Keratinocyte (primary cell): ENCODE results near the gene SCNN1A. TPM values are rescaled to one million over a fixed set of nuclear protein-coding genes. Genes with fewer than 3 reads are reported as not detected.

Experiments used
- DNase-seq: peaks from one replicate; pipeline ENCODE4 v3.0.0-alpha.2; 2011; ENCODE audit warnings: low read depth, missing footprints, low spot score
- FAIRE-seq: peaks from 2 replicates; lab custom pipeline; 2011; peaks lifted over from hg19 to GRCh38; lab: Jason Lieb, UNC
- H2AFZ ChIP-seq: 2 replicates; pipeline ENCODE4 v1.6.0; 2012; ENCODE audit warnings: low read length, control low read depth, inconsistent platforms; ENCODE audit not compliant: control insufficient read depth
- H3K27ac ChIP-seq: 2 replicates; pipeline ENCODE4 v1.5.1; 2011; ENCODE audit warnings: low read length; ENCODE audit not compliant: control insufficient read depth, insufficient read depth
- H3K27me3 ChIP-seq: 3 replicates; pipeline ENCODE4 v1.6.0; 2011; ENCODE audit warnings: low read length; ENCODE audit not compliant: control insufficient read depth, insufficient read depth; ENCODE audit errors: extremely low read depth
- H3K36me3 ChIP-seq, 2 experiments: 2 replicates in 1 of 2; 3 replicates in 1 of 2; pipeline ENCODE4 v1.5.1; 2011; ENCODE audit warnings: low read length in 2 of 2, mild to moderate bottlenecking in 1 of 2; ENCODE audit not compliant: control insufficient read depth in 2 of 2, insufficient read depth in 2 of 2; ENCODE audit errors: extremely low read depth in 1 of 2
- H3K4me1 ChIP-seq: 3 replicates; pipeline ENCODE4 v1.5.1; 2011; ENCODE audit warnings: low read length; ENCODE audit not compliant: control insufficient read depth, insufficient read depth; ENCODE audit errors: extremely low read depth
- H3K4me2 ChIP-seq: 3 replicates; pipeline ENCODE4 v1.6.0; 2011; ENCODE audit warnings: low read depth, low read length; ENCODE audit not compliant: control insufficient read depth, insufficient read depth; ENCODE audit errors: extremely low read depth
- H3K4me3 ChIP-seq, 3 experiments: fragments of 200-600 bp in 1 of 3; sonication (generic) in 1 of 3; 2 replicates in 2 of 3; 3 replicates in 1 of 3; pipeline ENCODE4 v1.5.1; 2011 to 2016; ENCODE audit warnings: low read length in 3 of 3, mild to moderate bottlenecking in 3 of 3, control low read depth in 2 of 3, inconsistent platforms in 1 of 3, low read depth in 1 of 3, mixed read lengths in 1 of 3, mixed run types in 1 of 3, moderate library complexity in 1 of 3; ENCODE audit not compliant: control insufficient read depth in 2 of 3, insufficient read depth in 2 of 3; ENCODE audit errors: extremely low read depth in 1 of 3
- H3K79me2 ChIP-seq: 2 replicates; pipeline ENCODE4 v1.6.0; 2012; ENCODE audit warnings: low read length; ENCODE audit not compliant: control insufficient read depth, insufficient read depth
- H3K9ac ChIP-seq: 3 replicates; pipeline ENCODE4 v1.6.0; 2011; ENCODE audit warnings: low read length; ENCODE audit not compliant: control insufficient read depth, insufficient read depth; ENCODE audit errors: extremely low read depth
- H3K9me1 ChIP-seq: 3 replicates; pipeline ENCODE4 v1.6.0; 2011; ENCODE audit warnings: low read length; ENCODE audit not compliant: control insufficient read depth, insufficient read depth; ENCODE audit errors: extremely low read depth
- H3K9me3 ChIP-seq: 2 replicates; pipeline ENCODE4 v1.5.1; 2012; ENCODE audit warnings: low read depth, low read length; ENCODE audit not compliant: control insufficient read depth
- H4K20me1 ChIP-seq: 3 replicates; pipeline ENCODE4 v1.6.0; 2011; ENCODE audit warnings: low read length; ENCODE audit not compliant: control insufficient read depth, insufficient read depth; ENCODE audit errors: extremely low read depth
- CTCF ChIP-seq, 3 experiments: IDR thresholded peaks in 1 of 3; conservative IDR thresholded peaks in 1 of 3; optimal IDR thresholded peaks in 1 of 3; 2 replicates in 2 of 3; 3 replicates in 1 of 3; pipeline versions ENCODE3 to v1.5.1; 2011; ENCODE audit warnings: low read length in 3 of 3, mild to moderate bottlenecking in 3 of 3, moderate library complexity in 2 of 3, control low read depth in 1 of 3, inconsistent platforms in 1 of 3; ENCODE audit not compliant: insufficient read depth in 2 of 3; ENCODE audit errors: extremely low read depth in 1 of 3
- EZH2 ChIP-seq: IDR thresholded peaks from one replicate; pipeline ENCODE4 v1.6.1; 2012; ENCODE audit warnings: inconsistent platforms, mild to moderate bottlenecking, low read length, moderate library complexity
- dilution Hi-C: fragments of 300-500 bp; cut with MboI; formaldehyde crosslinking; loops from one replicate; pipeline ENCODE4 v1.7.0; 2020; ENCODE audit warnings: low sequenced_read_pairs; ENCODE audit not compliant: extremely low pct_ligation_motif_present
- polyA plus RNA-seq, 5 experiments: library from polyadenylated mRNA; depleted of rRNA in 3 of 5; stranded (reverse) in 3 of 5; stranded (forward) in 1 of 5; unstranded in 1 of 5; fragments of >200 nt; gene quantifications; 1 replicate in 1 of 5; 2 replicates in 3 of 5; 3 replicates in 1 of 5; pipeline versions ENCODE4 v1.2.1 to v1.2.3, GENCODE V29; 2011 to 2012; ENCODE audit warnings: missing spikeins in 2 of 5, low read depth in 1 of 5, low replicate concordance in 1 of 5

The SCNN1A gene
- polyA plus RNA-seq, 1 donor (not counting 4 experiments of a cell fraction or from before 2014, with no cell fraction given), result 11.1 TPM

GRCh38 chr12:6367065-6367968, 8.0 kb downstream of the SCNN1A start:
- Histone ChIP-seq H4K20me1 (no peaks in the 10 kb centered on the region), H3K79me2 (peaks cover 10% of the 10 kb centered on the region), H3K27me3 (no peaks in the 10 kb centered on the region), H2AFZ (no peak overlapping the region), H3K9ac (no peak overlapping the region), H3K4me1 (peaks cover 42% of the 10 kb centered on the region), H3K4me3 (no peak overlapping the region), H3K27ac (no peak overlapping the region), H3K4me2 (no peak overlapping the region), H3K9me1 (no peaks in the 10 kb centered on the region), H3K36me3 (no peaks in the 10 kb centered on the region), H3K9me3 (no peaks in the 10 kb centered on the region)
- TF ChIP-seq CTCF (optimal IDR thresholded peaks at IDR 0.05 in 1 of 3, IDR thresholded peaks at IDR 0.05 in 1 of 3, conservative IDR thresholded peaks at IDR 0.05 in 1 of 3; ENCODE audit: extremely low read depth in 1 of 3, insufficient read depth in 2 of 3, low read length in 3 of 3) (peak in 1 of 3 experiments; percentile 43), EZH2 (no peak)
- DNase-seq, result no peak
- dilution Hi-C loops, result no loop called here
- peak; percentile 71 for FAIRE-seq

GRCh38 chr12:6364044-6364374, 11.4 kb downstream of the SCNN1A start:
- Histone ChIP-seq H3K27me3 (no peaks in the 10 kb centered on the region), H3K4me3 (peak overlapping the region; percentile 52 to 76 (median 75)), H3K79me2 (no peaks in the 10 kb centered on the region), H2AFZ (peak overlapping the region; percentile 90), H3K9me3 (no peaks in the 10 kb centered on the region), H3K4me1 (peaks cover 19% of the 10 kb centered on the region), H3K9ac (peak overlapping the region; percentile 84), H3K9me1 (no peaks in the 10 kb centered on the region), H4K20me1 (no peaks in the 10 kb centered on the region), H3K36me3 (peaks cover 0 to 2% of the 10 kb centered on the region in 2 experiments), H3K4me2 (peak overlapping the region; percentile 91), H3K27ac (peak overlapping the region; percentile 74)
- dilution Hi-C loops, result no loop called here
- TF ChIP-seq EZH2 (no peak), CTCF (optimal IDR thresholded peaks at IDR 0.05 in 1 of 3, IDR thresholded peaks at IDR 0.05 in 1 of 3, conservative IDR thresholded peaks at IDR 0.05 in 1 of 3; ENCODE audit: extremely low read depth in 1 of 3, insufficient read depth in 2 of 3, low read length in 3 of 3) (no peak)
- FAIRE-seq (no peak), DNase-seq (no peak)
